Measurements from ENCODE around the gene CRISP2. TPM values are rescaled to one million over a fixed set of nuclear protein-coding genes. Genes with fewer than 3 reads are reported as not detected.

Gene CRISP2
- total and polyA plus RNA-seq, 9 of the 15 experiments (the other 6 are each of a cell fraction or from before 2014, with no cell fraction given): not detected

- TF ChIP-seq MYNN (IDR thresholded peaks at IDR 0.05) (peak; percentile 95), MYNN (CRISPR knock-in tag; IDR thresholded peaks at IDR 0.05) (no peak), SNAPC5 (CRISPR knock-in tag; IDR thresholded peaks at IDR 0.05) (no peak), POLR2H (tag; IDR thresholded peaks at IDR 0.05; ENCODE audit: low read depth) (peak; percentile 34; the same call in 1 of the 2 replicates), ELF1 (tag; IDR thresholded peaks at IDR 0.05) (peak; percentile 23; the same call in 1 of the 2 replicates), ETS1 (conservative IDR thresholded peaks at IDR 0.05; ENCODE audit: control insufficient read depth, low read depth, low read length) (no peak; the same call in 1 of the 2 replicates), EP300 (IDR thresholded peaks at IDR 0.05; ENCODE audit: low read length) (peak; percentile 100), TAF7 (tag; IDR thresholded peaks at IDR 0.05) (no peak), ZNF280A (IDR thresholded peaks at IDR 0.05; ENCODE audit: low read depth, partially characterized antibody) (no peak), PBX2 (CRISPR knock-in tag; IDR thresholded peaks at IDR 0.05; ENCODE audit: low read depth) (no peak), PBX2 (tag; conservative IDR thresholded peaks at IDR 0.05; ENCODE audit: low read depth) (peak; percentile 96), JUN (IDR thresholded peaks at IDR 0.05; ENCODE audit: borderline replicate concordance, low read depth, low read length) (peak; percentile 64), JUN (CRISPR knock-in tag; IDR thresholded peaks at IDR 0.05; ENCODE audit: borderline replicate concordance) (no peak), ZNF592 (IDR thresholded peaks at IDR 0.05) (peak; percentile 92), TEAD4 (IDR thresholded peaks at IDR 0.05; ENCODE audit: low read length) (peak; percentile 99), TEAD4 (CRISPR knock-in tag; IDR thresholded peaks at IDR 0.05; ENCODE audit: borderline replicate concordance) (no peak), NFXL1 (CRISPR knock-in tag; IDR thresholded peaks at IDR 0.05) (no peak), STAT5A (IDR thresholded peaks at IDR 0.05; ENCODE audit: borderline replicate concordance, low read length) (peak; percentile 100), ZBTB8A (IDR thresholded peaks at IDR 0.05; ENCODE audit: partially characterized antibody) (no peak)
Measured at GRCh38 chr6:49646130-49646824, 67.1 kb downstream of the CRISP2 start (continued).
